Measurements from ENCODE around the gene AFAP1L2.

GRCh38 chr10:114289096-114289436 is 115.2 kb downstream of the AFAP1L2 start:
- no peak for TF ChIP-seq CTCF (IDR thresholded peaks at IDR 0.05)
- no peak for TF ChIP-seq POLR2A (IDR thresholded peaks at IDR 0.05)

All from Peyer's patch (tissue), 4 donors.